Panc1 (cell line): ENCODE measurements around the gene INO80D. TPM values are rescaled to one million over a fixed set of nuclear protein-coding genes. Genes with fewer than 3 reads are reported as not detected.

Experiments
- ATAC-seq: fragments of 200-7000 bp; cut with Tn5 transposase; 2 replicates; pipeline ENCODE4 v1.9.1; 2020; ENCODE audit warnings: mild to moderate bottlenecking, moderate library complexity
- BruUV-seq: library from RNA; stranded (reverse); fragments of 400-500 nt; replicated peaks from 2 replicates; lab custom pipeline; 2021; lab: Mats Ljungman, UMichigan
- CTCF ChIA-PET: fragments of 300-600 bp; sonication (Branson Sonifier 250); formaldehyde crosslinking; loops from one replicate; lab custom pipeline; 2022; ENCODE audit warnings: antibody characterized with exemption; lab: Charles Lee
- POLR2A ChIA-PET: fragments of 300-600 bp; sonication (Branson Sonifier 250); formaldehyde crosslinking; loops from one replicate; lab custom pipeline; 2022; ENCODE audit warnings: antibody characterized with exemption; lab: Charles Lee
- DNase-seq: peaks from one replicate; pipeline ENCODE4 v3.0.0-alpha.2; 2010; ENCODE audit warnings: low read depth, low spot score
- H3K27ac ChIP-seq: 2 replicates; pipeline ENCODE4 v1.5.1; 2011; ENCODE audit warnings: mild to moderate bottlenecking, low read length, inconsistent platforms
- H3K27me3 ChIP-seq: fragments of 200-500 bp; sonication (Bioruptor generic); 2 replicates; pipeline ENCODE4 v1.6.0; 2014; ENCODE audit warnings: low read length, inconsistent platforms; ENCODE audit not compliant: control insufficient read depth, insufficient read depth
- H3K36me3 ChIP-seq: fragments of 200-500 bp; sonication (Bioruptor generic); 2 replicates; pipeline ENCODE4 v1.5.1; 2014; ENCODE audit warnings: inconsistent platforms, mild to moderate bottlenecking, low read length, moderate library complexity; ENCODE audit not compliant: control insufficient read depth, insufficient read depth
- H3K4me1 ChIP-seq: 2 replicates; pipeline ENCODE4 v1.5.1; 2011; ENCODE audit warnings: inconsistent platforms, mild to moderate bottlenecking, low read length, moderate library complexity; ENCODE audit not compliant: control insufficient read depth, insufficient read depth
- H3K4me3 ChIP-seq, 2 experiments: 2 replicates each; pipeline ENCODE4 v1.5.1; 2011 to 2012; ENCODE audit warnings: low read depth in 2 of 2, low read length in 2 of 2, mild to moderate bottlenecking in 2 of 2, inconsistent platforms in 1 of 2, moderate library complexity in 1 of 2
- H3K9me3 ChIP-seq: fragments of 200-500 bp; sonication (Bioruptor generic); 2 replicates; pipeline ENCODE4 v1.5.1; 2014; ENCODE audit warnings: low read depth, mild to moderate bottlenecking, inconsistent platforms, low read length, moderate library complexity; ENCODE audit not compliant: control insufficient read depth, insufficient read depth
- CTCF ChIP-seq: fragments of 450-650 bp; IDR thresholded peaks from 2 replicates; pipeline ENCODE4 v1.5.1; 2017; ENCODE audit warnings: mild to moderate bottlenecking
- POLR2AphosphoS5 ChIP-seq: IDR thresholded peaks from 2 replicates; pipeline ENCODE4 v1.6.1; 2012; ENCODE audit warnings: mild to moderate bottlenecking, low read depth, low read length, moderate library complexity
- REST ChIP-seq, 2 experiments: IDR thresholded peaks; 2 replicates each; pipeline ENCODE4 v1.6.1; 2011 to 2012; ENCODE audit warnings: low read depth in 2 of 2, control low read depth in 1 of 2, low read length in 1 of 2, mild to moderate bottlenecking in 1 of 2, moderate library complexity in 1 of 2; ENCODE audit not compliant: insufficient read depth in 1 of 2
- SIN3A ChIP-seq: IDR thresholded peaks from 2 replicates; pipeline ENCODE4 v1.6.1; 2012; ENCODE audit warnings: low read depth, mild to moderate bottlenecking, low read length, moderate library complexity, borderline replicate concordance; ENCODE audit not compliant: insufficient read depth
- TCF7L2 ChIP-seq: IDR thresholded peaks from 2 replicates; pipeline ENCODE4 v1.6.1; 2011; ENCODE audit warnings: mild to moderate bottlenecking, low read depth, low read length, inconsistent platforms
- in situ Hi-C: cut with HindIII; loops from 2 replicates; pipeline ENCODE4 v1.10.0; 2016; ENCODE audit warnings: low sequenced_read_pairs, low pct_unique_long_range_greater_than_20kb
- intact Hi-C: fragments of 100-400 bp; cut with micrococcal nuclease; formaldehyde crosslinking; loops from one replicate; pipeline ENCODE4 v1.10.0; 2022; ENCODE audit not compliant: unreplicated experiment
- total RNA-seq: library from RNA; stranded (reverse); gene quantifications from one replicate; pipeline ENCODE4 v1.2.1, GENCODE V29; 2021; ENCODE audit not compliant: unreplicated experiment

The INO80D gene
- total RNA-seq, 1 experiment from 2014 or later, result 17.9 TPM

GRCh38 chr2:206095536-206096332 lies 9.8 kb upstream of the INO80D start:
- in situ Hi-C loops (no loop called here), intact Hi-C loops (no loop called here)
- POLR2A ChIA-PET, result interaction anchor here (0.5 to 0.6 kb wide), 2 partner anchors 36 to 40 kb away, joined by 3 read pairs; no protein-coding TSS in a partner anchor

GRCh38 chr2:206092297-206092696 lies 6.3 kb upstream of the INO80D start:
- no peak for ATAC-seq

More at GRCh38 chr2:206095536-206096332, 9.8 kb upstream of the INO80D start:
- ATAC-seq (no peak), DNase-seq (no peak)
- no TSS peak for BruUV-seq
- Histone ChIP-seq H3K36me3 (no peaks in the 10 kb centered on the region), H3K4me3 (no peak overlapping the region), H3K4me1 (no peaks in the 10 kb centered on the region), H3K27ac (no peak overlapping the region), H3K9me3 (no peaks in the 10 kb centered on the region), H3K27me3 (no peaks in the 10 kb centered on the region)
- CTCF ChIA-PET, result no interaction called here
- TF ChIP-seq CTCF (no peak), REST (IDR thresholded peaks at IDR 0.05; ENCODE audit: insufficient read depth in 1 of 2, low read depth in 2 of 2, low read length in 1 of 2) (no peak), SIN3A (no peak), POLR2AphosphoS5 (no peak), TCF7L2 (no peak)

More at GRCh38 chr2:206092297-206092696, 6.3 kb upstream of the INO80D start:
- H3K27me3 ChIP-seq, result no peaks in the 10 kb centered on the region
- no peaks in the 10 kb centered on the region for H3K9me3 ChIP-seq
- H3K36me3 ChIP-seq, result no peaks in the 10 kb centered on the region
- ChIA-PET POLR2A (no interaction called here), CTCF (no interaction called here)
- in situ Hi-C loops (no loop called here), intact Hi-C loops (no loop called here)
- no peaks in the 10 kb centered on the region for H3K4me1 ChIP-seq
- no peak overlapping the region for H3K4me3 ChIP-seq
- DNase-seq, result no peak
- H3K27ac ChIP-seq, result no peak overlapping the region
- BruUV-seq, result no TSS peak
- no peak for TF ChIP-seq REST (IDR thresholded peaks at IDR 0.05; ENCODE audit: insufficient read depth in 1 of 2, low read depth in 2 of 2, low read length in 1 of 2)
